ENCODE results near the gene ZNF740.
"Not testable (repeated sequence)": the region's sequence is repeated elsewhere in the genome, so short reads cannot be mapped to it uniquely, and the experiment has no call there.

ZNF740 gene

GRCh38 chr12:53196486-53196885, 16.0 kb downstream of the ZNF740 start:
- DNase-seq: no peak

DNA sequence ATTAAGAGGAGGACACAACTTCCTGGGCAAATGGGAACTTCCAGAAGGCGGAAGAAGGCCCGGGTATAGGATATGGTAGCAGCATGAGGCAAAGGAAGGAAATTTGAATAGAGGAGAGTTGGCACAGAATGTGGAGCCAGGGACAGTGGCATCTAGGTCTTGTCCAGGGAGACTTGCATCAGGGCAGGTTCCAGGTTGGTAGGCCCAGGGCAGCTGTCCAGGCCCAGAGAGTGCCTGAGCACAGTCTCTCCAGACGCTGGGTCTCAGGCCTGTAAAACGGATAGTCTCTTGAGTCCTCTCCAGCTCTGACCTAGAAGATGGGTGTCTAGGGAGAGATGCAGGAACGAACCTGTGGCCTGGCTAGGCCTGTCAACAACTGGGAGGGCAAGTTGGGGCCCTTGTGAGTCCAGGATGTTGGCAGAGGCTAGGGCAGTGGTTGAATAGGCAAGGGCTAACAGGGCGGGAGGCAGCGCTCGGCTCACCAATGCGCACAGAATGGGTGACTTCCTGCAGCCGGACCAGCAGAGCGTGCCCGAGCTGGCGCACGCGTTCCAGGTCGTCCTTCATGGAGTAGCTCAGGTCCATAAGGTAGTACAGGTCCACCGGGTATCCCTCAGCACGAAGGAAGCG, 16.6 kb downstream of the ZNF740 start:
- no peak for DNase-seq

- no peak for DNase-seq
Observed at GRCh38 chr12:53198486-53199110, 18.1 kb downstream of the ZNF740 start.

- DNase-seq: no peak
Observed at GRCh38 chr12:53199700-53200099, 19.2 kb downstream of the ZNF740 start.

DNA sequence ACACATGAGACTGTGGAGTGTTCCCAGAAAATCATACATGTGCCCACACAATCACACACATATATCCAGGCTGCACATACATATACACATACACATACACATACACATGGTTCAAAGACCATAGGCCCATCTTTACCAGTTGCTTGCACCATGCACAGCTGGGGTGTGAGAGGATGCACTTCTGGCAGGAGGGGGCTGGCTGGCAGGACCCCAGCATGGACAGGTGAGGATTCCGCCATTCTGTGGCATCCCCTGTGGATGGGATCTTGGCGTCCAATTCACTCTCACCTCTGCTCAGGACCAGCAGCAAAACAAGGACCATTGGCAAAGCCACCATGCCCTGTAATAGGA, 19.6 kb downstream of the ZNF740 start:
- DNase-seq: no peak

DNA sequence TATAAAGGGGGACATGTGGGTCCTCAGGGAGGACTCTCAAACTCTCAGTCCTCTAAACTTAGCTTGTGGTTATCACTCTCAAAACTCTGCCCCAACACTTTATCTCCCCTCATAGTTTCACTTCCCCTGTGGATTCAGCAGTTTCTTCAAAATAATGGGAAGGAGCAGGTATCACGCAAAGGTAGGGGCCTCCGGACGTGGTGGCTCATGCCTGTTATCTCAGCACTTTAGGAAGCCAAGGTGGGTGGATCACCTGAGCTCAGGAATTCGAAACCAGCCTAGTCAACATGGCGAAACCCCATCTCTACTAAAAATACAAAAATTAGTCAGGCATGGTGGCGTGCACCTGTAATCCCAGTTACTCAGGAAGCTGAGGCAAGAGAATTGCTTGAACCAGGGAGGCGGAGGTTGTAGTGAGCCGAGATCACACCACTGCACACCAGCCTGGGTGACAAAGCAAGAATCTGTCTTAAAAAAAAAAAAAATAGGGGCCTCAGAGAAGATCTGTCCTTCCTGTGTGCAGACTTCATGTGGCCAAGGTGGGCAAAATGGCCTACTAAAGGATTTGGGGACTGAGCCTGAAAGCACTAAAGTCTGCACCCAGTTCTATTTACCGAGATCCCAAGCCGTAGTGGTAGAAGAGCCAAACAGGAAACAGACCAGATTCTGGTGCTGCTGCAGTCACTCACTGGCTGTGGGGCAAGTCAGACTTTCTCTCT, 20.1 kb downstream of the ZNF740 start:
- no peak for DNase-seq

DNA sequence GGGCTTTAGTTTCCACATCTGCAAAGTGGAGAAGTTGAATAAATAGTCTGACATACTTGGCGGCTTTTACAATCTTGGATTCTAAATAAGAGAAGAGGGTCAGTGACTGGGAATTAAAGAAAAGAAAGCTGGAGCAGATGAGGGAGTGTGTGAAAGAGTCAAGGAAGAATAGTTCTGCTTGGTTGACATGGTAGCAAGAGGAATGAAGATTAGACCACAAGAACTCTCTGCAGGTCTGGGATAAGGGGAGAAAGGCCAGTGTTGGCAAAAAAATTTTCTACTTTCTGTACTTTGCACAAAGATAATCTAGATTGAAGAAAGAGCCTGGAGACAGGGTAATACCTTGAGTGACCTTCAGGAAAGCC, 20.6 kb downstream of the ZNF740 start:
- no peak for DNase-seq

DNA sequence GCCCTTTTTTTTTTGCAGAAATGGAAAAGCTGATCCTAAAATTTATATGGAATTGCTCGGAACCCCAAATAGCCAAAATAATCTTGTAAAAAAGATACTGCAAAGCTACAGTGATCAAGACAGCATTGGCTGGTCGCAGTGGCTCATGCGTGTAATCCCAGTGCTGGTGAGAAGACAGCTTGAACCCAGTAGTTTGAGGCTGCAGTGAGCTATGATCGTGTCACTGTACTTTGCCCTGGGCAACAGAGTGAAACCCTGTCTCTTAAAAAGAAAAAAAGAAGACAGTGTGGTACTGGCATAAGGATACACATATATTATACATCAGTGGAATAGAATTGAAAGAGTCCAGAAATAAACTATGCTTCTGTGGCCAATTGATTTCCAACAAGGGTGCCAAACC, 21.1 kb downstream of the ZNF740 start:
- DNase-seq: no peak

GRCh38 chr12:53202316-53202715, 21.8 kb downstream of the ZNF740 start:
- DNase-seq: not testable (repeated sequence)

DNA sequence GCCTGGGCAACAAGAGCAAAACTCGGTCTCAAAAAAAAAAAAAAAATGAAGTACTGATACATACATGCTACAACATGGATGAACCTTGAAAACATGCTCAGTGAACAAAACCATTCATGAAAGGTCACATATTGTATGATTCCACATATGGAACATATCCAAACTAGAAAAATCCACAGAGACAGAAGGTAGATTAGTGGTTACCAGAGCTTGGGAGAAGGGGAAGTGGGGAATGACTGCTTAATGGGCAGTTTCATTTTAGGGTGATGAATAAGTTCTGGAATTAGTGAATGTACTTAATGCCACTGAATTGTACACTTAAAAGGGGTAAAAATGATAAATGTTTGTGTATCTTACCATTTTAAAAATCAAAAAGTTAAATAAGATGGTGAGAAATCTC, 23.8 kb downstream of the ZNF740 start:
- DNase-seq: no peak

DNA sequence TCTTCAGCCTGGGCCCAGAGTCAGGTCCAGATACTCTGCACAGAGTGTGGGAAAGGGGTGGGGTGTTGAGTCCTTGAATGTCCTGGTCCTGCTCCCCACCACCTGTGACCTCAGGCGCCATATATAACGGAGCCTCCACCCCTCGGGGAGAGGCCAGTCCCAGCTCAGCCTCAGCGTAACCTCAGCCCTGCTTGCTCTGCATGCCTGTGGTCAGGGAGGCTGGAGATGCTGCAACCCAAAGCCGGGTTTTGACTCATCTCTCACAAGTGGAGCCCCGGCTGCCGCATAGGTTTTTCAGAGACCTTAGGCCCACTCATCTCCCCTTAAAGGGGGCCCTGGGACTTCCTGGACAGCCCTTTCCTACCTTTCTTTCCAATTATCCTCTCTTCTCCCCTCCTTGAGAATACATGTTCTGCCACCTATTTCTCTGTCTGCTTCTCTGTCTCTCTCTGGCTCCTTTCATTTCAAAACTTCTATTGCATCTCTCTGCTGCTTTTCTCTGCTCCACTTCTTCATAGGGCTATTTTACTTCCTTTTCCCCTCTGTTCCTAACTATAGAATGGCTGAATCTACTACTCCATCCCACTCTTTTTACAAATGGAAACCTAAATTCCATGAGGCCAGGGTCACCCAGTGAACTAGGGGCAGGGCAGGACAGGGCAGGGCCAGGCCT, 25.4 kb downstream of the ZNF740 start:
- peak; percentile 51 for DNase-seq

- DNase-seq: peak; percentile 67
Observed at GRCh38 chr12:53207042-53207441, 26.5 kb downstream of the ZNF740 start, which contains the start of gene ITGB7. ITGB7 (minus strand) TSS chr12:53207251; CDS start chr12:53200443, 6,808 bp downstream.

DNA sequence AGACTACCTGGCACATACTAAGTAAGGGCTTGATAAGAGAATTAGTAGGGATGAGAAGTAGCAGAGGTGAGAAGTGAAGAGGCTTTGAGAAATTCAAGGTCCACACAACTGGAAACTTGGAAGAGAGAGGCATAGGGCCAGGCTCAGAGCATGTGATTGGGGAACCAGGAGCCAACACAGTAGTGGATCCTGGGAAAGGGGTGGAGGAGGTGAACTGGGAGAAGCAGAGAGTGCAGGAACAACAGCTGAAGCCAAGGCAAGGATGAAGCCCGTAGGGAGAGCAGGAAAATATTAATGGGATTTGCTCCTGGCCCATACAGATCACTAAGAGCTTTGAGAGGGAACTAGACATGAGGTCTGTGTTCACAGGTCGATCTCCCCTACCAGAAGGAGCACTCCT, 27.9 kb downstream of the ZNF740 start:
- no peak for DNase-seq

DNA sequence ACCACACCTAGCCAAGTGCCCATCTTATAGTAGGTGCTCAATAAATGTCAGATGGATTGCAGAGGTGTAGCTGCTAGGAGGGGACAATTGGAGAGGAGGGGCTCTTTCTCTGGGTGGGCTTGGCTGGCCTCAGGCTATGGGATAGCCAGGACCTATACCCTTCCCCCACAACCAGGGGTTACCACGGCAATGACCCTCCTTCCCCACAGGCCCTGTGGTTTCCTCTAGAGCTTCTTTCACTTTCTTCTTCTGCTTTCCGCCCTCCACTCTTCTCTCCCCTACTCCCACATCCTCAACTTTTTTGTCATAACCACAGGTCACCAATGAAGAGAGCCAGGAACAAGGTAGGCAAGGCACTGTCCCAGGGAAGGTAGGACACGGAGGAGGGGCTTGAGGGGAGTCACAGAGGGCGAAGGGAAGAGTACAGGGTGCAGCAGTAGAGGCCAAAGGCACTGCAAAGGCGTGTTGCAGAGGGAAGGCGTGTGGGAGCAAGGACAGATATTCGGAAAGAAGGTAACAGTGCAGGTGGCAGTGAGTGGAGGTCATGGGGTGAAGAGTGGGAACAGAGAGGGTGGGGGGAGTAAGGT, 28.4 kb downstream of the ZNF740 start:
- DNase-seq: no peak

DNA sequence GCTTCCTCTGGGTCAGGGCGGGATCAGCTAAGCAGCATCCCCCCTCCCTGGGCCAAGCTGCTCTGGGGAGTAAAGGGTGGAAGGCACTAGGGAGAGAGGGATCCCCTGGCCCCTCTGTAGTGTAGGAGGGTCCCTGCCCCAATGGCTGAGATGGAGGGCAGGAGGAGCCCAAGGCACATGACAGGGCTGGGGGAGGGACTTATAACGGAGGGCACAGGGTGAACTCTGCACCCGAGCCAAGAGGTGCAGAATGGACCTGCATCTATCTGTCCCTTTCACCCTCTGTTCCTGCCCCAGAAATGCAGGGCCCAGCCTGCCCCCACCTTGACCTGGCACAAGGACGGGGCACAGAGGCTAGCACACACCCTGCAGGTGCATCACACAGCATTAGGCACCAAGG, 30.3 kb downstream of the ZNF740 start:
- DNase-seq: no peak

DNA sequence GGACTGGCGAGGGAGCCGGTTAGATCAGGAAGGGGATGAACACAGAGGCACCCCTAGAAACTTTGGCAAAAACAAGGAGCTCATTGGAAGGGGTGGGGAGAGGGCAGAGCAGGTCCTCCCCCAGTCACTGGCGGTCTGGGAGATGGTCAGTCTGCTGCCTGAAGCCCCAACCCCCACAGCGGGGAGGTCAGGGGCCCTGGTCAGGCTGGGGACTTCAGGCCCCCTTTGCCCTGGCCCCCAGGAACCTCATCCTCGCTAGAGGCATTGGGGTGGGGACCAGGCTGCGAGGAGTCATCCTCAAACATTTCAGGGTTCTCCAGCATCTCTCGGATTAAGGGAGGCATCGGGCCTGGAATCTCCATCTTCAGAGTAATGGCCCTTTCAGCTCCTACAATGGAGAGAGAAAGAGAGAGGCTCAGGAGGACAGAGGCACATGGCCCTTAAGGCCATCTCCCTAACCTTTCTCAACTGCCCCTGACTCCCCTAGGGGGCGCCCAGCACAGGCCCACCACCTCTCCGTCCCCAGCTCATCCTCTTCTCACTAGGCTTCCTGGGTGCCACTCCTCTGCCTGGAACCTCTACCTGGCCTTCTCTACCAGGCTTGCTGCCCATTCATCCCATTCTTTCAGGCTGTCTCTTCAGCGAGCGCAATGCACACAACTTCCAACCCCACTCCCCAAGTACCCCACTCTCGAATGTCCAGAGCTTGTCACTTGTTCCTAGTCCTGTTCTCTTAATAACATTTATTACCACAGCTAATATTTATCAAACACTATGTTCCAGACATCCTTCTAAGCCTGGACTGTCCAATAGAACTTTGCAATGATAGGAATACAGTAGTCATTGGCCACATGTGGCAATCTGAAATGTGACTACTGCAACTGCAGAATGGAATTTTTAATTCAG, 31.2 kb downstream of the ZNF740 start:
- DNase-seq: no peak

- DNase-seq: no peak
Observed at GRCh38 chr12:53212931-53213330, 32.4 kb downstream of the ZNF740 start.

- peak; percentile 86 for DNase-seq
Observed at GRCh38 chr12:53213348-53213747, 32.8 kb downstream of the ZNF740 start.

GRCh38 chr12:53214221-53214620, 33.7 kb downstream of the ZNF740 start:
- DNase-seq: no peak

DNA sequence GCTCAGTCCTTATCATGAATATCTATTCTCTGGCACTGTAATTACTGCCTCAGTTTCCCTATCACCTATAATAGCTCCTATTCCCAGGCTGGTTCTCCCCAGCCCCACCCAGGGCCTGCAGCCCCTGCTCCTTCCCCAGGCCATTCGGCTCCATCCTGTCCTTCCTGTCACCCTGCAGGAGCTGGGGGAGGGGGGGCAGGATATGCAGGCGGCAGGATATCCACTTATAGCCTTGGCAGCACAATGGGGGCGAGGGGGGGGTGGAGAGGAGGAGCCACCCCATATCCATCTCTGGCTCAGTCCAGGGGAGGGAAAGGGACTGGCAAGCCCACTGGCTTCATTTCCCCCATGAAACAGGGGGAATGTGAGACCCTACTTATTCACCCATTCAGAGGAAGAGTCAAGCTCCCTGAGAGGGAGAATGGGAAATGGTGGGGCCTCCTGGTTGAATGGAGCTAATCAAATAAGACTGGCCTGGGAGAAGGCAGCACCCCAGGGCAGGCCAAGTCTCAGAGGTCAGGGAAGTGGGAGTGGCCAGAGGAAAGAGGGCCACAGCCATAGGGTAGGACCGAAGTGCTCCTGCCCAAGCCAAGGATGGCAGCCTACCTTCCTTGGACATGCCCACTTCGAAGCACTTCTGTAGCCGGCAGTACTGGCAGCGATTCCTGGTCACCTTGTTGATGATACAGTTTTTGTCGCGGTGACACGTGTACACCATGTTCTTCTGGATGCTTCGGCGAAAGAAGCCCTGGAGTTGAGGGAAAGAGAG, 34.3 kb downstream of the ZNF740 start:
- DNase-seq: no peak

DNA sequence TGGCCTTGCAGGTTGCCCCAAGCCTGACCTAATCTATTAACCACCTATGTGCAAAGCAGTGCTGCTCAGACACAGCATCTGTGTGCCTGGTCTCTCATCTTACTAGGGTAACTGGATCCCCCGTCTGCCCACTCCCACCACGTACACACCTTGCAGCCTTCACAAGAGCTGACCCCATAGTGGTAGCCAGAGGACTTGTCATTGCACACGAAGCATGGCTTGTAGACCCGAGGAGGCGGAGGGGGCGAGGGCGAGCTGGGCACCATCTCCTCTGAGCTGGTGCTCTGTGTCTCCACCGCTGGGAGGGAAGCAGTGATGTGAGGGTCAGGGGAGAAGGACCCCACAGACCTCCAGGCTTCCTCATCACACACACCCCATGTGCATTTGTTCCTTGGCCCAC, 35.0 kb downstream of the ZNF740 start:
- no peak for DNase-seq
